ENCODE data around the gene NPEPPS.
"Not testable (repeated sequence)": the region's sequence is repeated elsewhere in the genome, so short reads cannot be mapped to it uniquely, and the experiment has no call there.

DNA sequence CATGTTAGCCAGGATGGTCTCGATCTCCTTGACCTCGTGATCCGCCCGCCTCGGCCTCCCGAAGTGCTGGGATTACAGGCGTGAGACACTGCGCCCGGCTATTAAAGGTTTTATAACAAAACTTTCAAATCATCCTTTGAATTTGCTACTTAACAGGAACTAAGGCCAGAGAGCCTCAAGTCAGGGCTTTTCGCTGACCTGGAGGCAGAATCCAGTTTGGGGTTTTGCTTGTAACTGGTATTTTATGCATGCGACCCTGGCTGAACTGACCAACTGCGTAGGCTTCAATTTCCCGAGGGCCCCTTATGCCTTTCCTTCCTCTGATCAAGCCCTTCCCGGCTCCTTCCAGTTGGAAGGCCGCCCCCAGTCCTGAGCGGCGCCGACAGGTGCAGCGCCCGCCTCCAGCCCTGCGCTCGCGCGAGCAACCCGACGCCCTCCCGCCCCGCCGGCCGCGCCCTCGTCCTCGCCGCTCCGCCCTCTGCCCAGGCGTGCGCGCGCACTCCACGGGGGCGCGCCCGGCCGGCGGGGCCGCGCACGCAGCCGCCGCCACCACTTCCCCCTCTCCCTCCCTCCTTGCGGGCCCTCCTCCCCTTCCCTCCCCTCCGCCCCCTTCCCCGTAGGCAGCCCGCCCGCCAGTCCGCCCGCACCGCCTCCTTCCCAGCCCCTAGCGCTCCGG lies at the start of gene NPEPPS:
- TF ChIP-seq, protein P1, sequence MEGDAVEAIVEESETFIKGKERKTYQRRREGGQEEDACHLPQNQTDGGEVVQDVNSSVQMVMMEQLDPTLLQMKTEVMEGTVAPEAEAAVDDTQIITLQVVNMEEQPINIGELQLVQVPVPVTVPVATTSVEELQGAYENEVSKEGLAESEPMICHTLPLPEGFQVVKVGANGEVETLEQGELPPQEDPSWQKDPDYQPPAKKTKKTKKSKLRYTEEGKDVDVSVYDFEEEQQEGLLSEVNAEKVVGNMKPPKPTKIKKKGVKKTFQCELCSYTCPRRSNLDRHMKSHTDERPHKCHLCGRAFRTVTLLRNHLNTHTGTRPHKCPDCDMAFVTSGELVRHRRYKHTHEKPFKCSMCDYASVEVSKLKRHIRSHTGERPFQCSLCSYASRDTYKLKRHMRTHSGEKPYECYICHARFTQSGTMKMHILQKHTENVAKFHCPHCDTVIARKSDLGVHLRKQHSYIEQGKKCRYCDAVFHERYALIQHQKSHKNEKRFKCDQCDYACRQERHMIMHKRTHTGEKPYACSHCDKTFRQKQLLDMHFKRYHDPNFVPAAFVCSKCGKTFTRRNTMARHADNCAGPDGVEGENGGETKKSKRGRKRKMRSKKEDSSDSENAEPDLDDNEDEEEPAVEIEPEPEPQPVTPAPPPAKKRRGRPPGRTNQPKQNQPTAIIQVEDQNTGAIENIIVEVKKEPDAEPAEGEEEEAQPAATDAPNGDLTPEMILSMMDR (IDR thresholded peaks at IDR 0.05): not testable (repeated sequence)
- not testable (repeated sequence) for TF ChIP-seq POLR2A (IDR thresholded peaks at IDR 0.05)

Measured in ovary (tissue), 3 donors.